IMR-90 (cell line): Measurements from ENCODE around the gene DYNLT2. TPM values are rescaled to one million over a fixed set of nuclear protein-coding genes. Genes with fewer than 3 reads are reported as not detected.

ENCODE experiments used
- ATAC-seq: fragments of 200-7000 bp; cut with Tn5 transposase; 2 replicates; pipeline ENCODE4 v1.9.1; 2020; ENCODE audit warnings: low read depth, mild to moderate bottlenecking, moderate library complexity
- BruUV-seq: library from RNA; stranded (reverse); fragments of 400-500 nt; replicated peaks from 2 replicates; lab custom pipeline; 2021; lab: Mats Ljungman, UMichigan
- CTCF ChIA-PET: fragments of 300-600 bp; formaldehyde crosslinking; extraction: SDS; loops from one replicate; lab custom pipeline; 2021; ENCODE audit warnings: antibody characterized with exemption; lab: Yijun Ruan, JAX
- POLR2A ChIA-PET: fragments of 300-600 bp; sonication (Branson Sonifier 250); formaldehyde crosslinking; loops from one replicate; lab custom pipeline; 2022; ENCODE audit warnings: antibody characterized with exemption; ENCODE audit not compliant: unreplicated experiment; lab: Charles Lee
- DNase-seq: peaks from one replicate; pipeline ENCODE4 v3.0.0; 2013
- H2AFZ ChIP-seq: replicated peaks from 2 replicates; pipeline ENCODE3; 2013; ENCODE audit warnings: low read length, mild to moderate bottlenecking; ENCODE audit not compliant: poor library complexity
- H2AK5ac ChIP-seq: 2 replicates; pipeline ENCODE4 v1.6.1; 2013; ENCODE audit warnings: low read depth, low read length, inconsistent platforms
- H2AK9ac ChIP-seq: replicated peaks from 2 replicates; pipeline ENCODE3; 2013; ENCODE audit warnings: mild to moderate bottlenecking, low read depth, low read length, moderate library complexity; ENCODE audit not compliant: poor library complexity
- H2BK120ac ChIP-seq: 2 replicates; pipeline ENCODE4 v1.6.1; 2013; ENCODE audit warnings: low read depth, low read length, inconsistent platforms
- H2BK15ac ChIP-seq: 3 replicates; pipeline ENCODE4 v1.6.1; 2013; ENCODE audit warnings: low read depth, low read length, inconsistent platforms
- H2BK20ac ChIP-seq: 2 replicates; pipeline ENCODE4 v1.6.1; 2013; ENCODE audit warnings: low read depth, mild to moderate bottlenecking, inconsistent platforms, low read length, moderate library complexity
- H2BK5ac ChIP-seq: 2 replicates; pipeline ENCODE4 v1.6.1; 2013; ENCODE audit warnings: mild to moderate bottlenecking, low read depth, low read length, inconsistent platforms; ENCODE audit not compliant: poor library complexity, severe bottlenecking
- H3K14ac ChIP-seq: replicated peaks from 2 replicates; pipeline ENCODE4 v1.6.1; 2013; ENCODE audit warnings: low read depth, low read length, inconsistent platforms
- H3K18ac ChIP-seq: 2 replicates; pipeline ENCODE4 v1.6.1; 2013; ENCODE audit warnings: low read depth, low read length, control low read depth
- H3K23ac ChIP-seq: 2 replicates; pipeline ENCODE4 v1.6.1; 2013; ENCODE audit warnings: low read depth, low read length, inconsistent platforms
- H3K27ac ChIP-seq: 2 replicates; pipeline ENCODE4 v1.5.1; 2013; ENCODE audit warnings: mild to moderate bottlenecking, control low read depth, low read length; ENCODE audit not compliant: insufficient read depth
- H3K27me3 ChIP-seq: 2 replicates; pipeline ENCODE4 v1.6.1; 2013; ENCODE audit warnings: low read length; ENCODE audit not compliant: control insufficient read depth, insufficient read depth
- H3K36me3 ChIP-seq: 2 replicates; pipeline ENCODE4 v1.6.1; 2013; ENCODE audit warnings: low read length, mixed read lengths; ENCODE audit not compliant: control insufficient read depth, insufficient read depth
- H3K4ac ChIP-seq: 2 replicates; pipeline ENCODE4 v1.6.1; 2013; ENCODE audit warnings: low read depth, low read length, inconsistent platforms
- H3K4me1 ChIP-seq: 2 replicates; pipeline ENCODE4 v1.6.1; 2013; ENCODE audit warnings: low read length, mixed read lengths; ENCODE audit not compliant: control insufficient read depth, insufficient read depth
- H3K4me2 ChIP-seq: 2 replicates; pipeline ENCODE4 v1.6.1; 2013; ENCODE audit warnings: low read depth, mild to moderate bottlenecking, control low read depth, low read length, moderate library complexity
- H3K4me3 ChIP-seq: 2 replicates; pipeline ENCODE4 v1.5.1; 2013; ENCODE audit warnings: low read depth, mild to moderate bottlenecking, control low read depth, low read length, moderate library complexity; ENCODE audit not compliant: insufficient read depth
- H3K56ac ChIP-seq: 2 replicates; pipeline ENCODE4 v1.6.1; 2013; ENCODE audit warnings: low read length, inconsistent platforms; ENCODE audit not compliant: insufficient read depth; ENCODE audit errors: extremely low read depth
- H3K79me1 ChIP-seq, 2 experiments: 2 replicates each; pipeline ENCODE4 v1.6.1; 2013; ENCODE audit warnings: low read length in 2 of 2, inconsistent platforms in 1 of 2, low read depth in 1 of 2
- H3K9ac ChIP-seq: 2 replicates; pipeline ENCODE4 v1.6.1; 2013; ENCODE audit warnings: low read depth, low read length, control low read depth
- H3K9me1 ChIP-seq: 2 replicates; pipeline ENCODE4 v1.6.1; 2013; ENCODE audit warnings: low read length, inconsistent platforms; ENCODE audit not compliant: insufficient read depth
- H3K9me3 ChIP-seq: 2 replicates; pipeline ENCODE4 v1.6.1; 2013; ENCODE audit warnings: low read length; ENCODE audit not compliant: control insufficient read depth, insufficient read depth
- H4K20me1 ChIP-seq: 2 replicates; pipeline ENCODE4 v1.6.1; 2013; ENCODE audit warnings: low read length, inconsistent platforms; ENCODE audit not compliant: insufficient read depth
- H4K5ac ChIP-seq: 2 replicates; pipeline ENCODE4 v1.6.1; 2013; ENCODE audit warnings: mild to moderate bottlenecking, low read depth, low read length, control low read depth
- H4K8ac ChIP-seq, 2 experiments: 2 replicates each; pipeline ENCODE4 v1.6.1; 2013; ENCODE audit warnings: low read depth in 2 of 2, low read length in 2 of 2, control low read depth in 1 of 2, inconsistent platforms in 1 of 2
- H4K91ac ChIP-seq: 2 replicates; pipeline ENCODE4 v1.6.1; 2013; ENCODE audit warnings: low read depth, low read length, inconsistent platforms; ENCODE audit not compliant: insufficient read depth
- BHLHE40 ChIP-seq: fragments of 150-350 bp; IDR thresholded peaks from 2 replicates; pipeline ENCODE4 v1.6.1; 2016; ENCODE audit warnings: mild to moderate bottlenecking, low read depth, low read length
- CEBPB ChIP-seq: IDR thresholded peaks from 2 replicates; pipeline ENCODE4 v1.6.1; 2012; ENCODE audit warnings: low read depth, low read length, improper control_type of control experiment
- CTCF ChIP-seq: conservative IDR thresholded peaks from 2 replicates; pipeline ENCODE4 v1.5.1; 2012; ENCODE audit warnings: mild to moderate bottlenecking, low read depth, low read length, improper control_type of control experiment
- MAFK ChIP-seq: IDR thresholded peaks from 2 replicates; pipeline ENCODE4 v1.6.1; 2012; ENCODE audit warnings: low read depth, low read length, improper control_type of control experiment
- NFE2L2 ChIP-seq: fragments of 150-350 bp; IDR thresholded peaks from 2 replicates; pipeline ENCODE4 v1.6.1; 2016; ENCODE audit warnings: low read depth, mild to moderate bottlenecking, low read length
- USF2 ChIP-seq: fragments of 150-350 bp; IDR thresholded peaks from 2 replicates; pipeline ENCODE4 v1.6.1; 2017; ENCODE audit warnings: mild to moderate bottlenecking, antibody characterized with exemption, low read length, low read depth
- WGBS, 2 experiments: methylation state at CpG; one replicate each; pipeline versions ENCODE4 v1.1.5 to v1.1.7; 2013; ENCODE audit warnings: missing lambda C conversion rate in 2 of 2; ENCODE audit not compliant: insufficient read length in 1 of 2; ENCODE audit errors: extremely low coverage in 2 of 2; 5-methylcytosine and 5-hydroxymethylcytosine counted together
- dilution Hi-C: fragments of 300-500 bp; cut with HindIII; formaldehyde crosslinking; loops from one replicate; pipeline ENCODE4 v1.14.3; 2018; ENCODE audit warnings: low sequenced_read_pairs; ENCODE audit not compliant: unreplicated experiment
- in situ Hi-C: fragments of 300-500 bp; cut with MboI; formaldehyde crosslinking; loops from 3 replicates; pipeline ENCODE4 v1.14.3; 2019; ENCODE audit warnings: low sequenced_read_pairs, inconsistent platforms, mixed read lengths
- intact Hi-C: fragments of 100-400 bp; cut with micrococcal nuclease; formaldehyde crosslinking; loops from 2 replicates; pipeline ENCODE4 v1.10.0; 2022
- polyA plus RNA-seq, 3 experiments: library from polyadenylated mRNA; depleted of rRNA; stranded (reverse); fragments of >200 nt; gene quantifications; 2 replicates each; pipeline ENCODE4 v1.2.3, GENCODE V29; 2012; ENCODE audit warnings: low replicate concordance in 1 of 3
- total RNA-seq: library from RNA; depleted of rRNA; stranded (reverse); fragments of >200 nt; gene quantifications from 2 replicates; pipeline ENCODE4 v1.2.3, GENCODE V29; 2012

DYNLT2 gene
- total and polyA plus RNA-seq, 2 of the 4 experiments (the other 2 are of a cell fraction), result 0.36 to 0.44 TPM

GRCh38 chr6:169788809-169789145 lies 37.4 kb upstream of the DYNLT2 start:
- Histone ChIP-seq H2BK5ac (no peak overlapping the region), H3K4me2 (no peak overlapping the region), H4K91ac (no peak overlapping the region), H2BK15ac (no peak overlapping the region), H3K4me3 (no peak overlapping the region), H3K4me1 (peaks cover 4% of the 10 kb centered on the region; the same call in 1 of the 2 replicates), H2BK20ac (no peak overlapping the region), H3K14ac (no peak overlapping the region), H2BK120ac (no peak overlapping the region), H4K20me1 (no peaks in the 10 kb centered on the region), H3K27me3 (peaks cover 1% of the 10 kb centered on the region; the same call in 1 of the 2 replicates), H3K56ac (no peak overlapping the region), H2AK9ac (no peak overlapping the region), H3K9me1 (peaks cover 4% of the 10 kb centered on the region; the same call in 1 of the 2 replicates), H3K9me3 (no peaks in the 10 kb centered on the region), H4K5ac (no peak overlapping the region), H4K8ac (no peak overlapping the region), H3K36me3 (peaks cover 5% of the 10 kb centered on the region; the same call in 1 of the 2 replicates), H3K18ac (no peak overlapping the region), H3K9ac (no peak overlapping the region), H2AK5ac (no peak overlapping the region), H3K27ac (no peak overlapping the region), H3K79me1 (no peaks in the 10 kb centered on the region), H3K23ac (no peak overlapping the region), H3K4ac (no peak overlapping the region), H2AFZ (no peak overlapping the region)
- POLR2A ChIA-PET, result no interaction called here
- in situ Hi-C loops (no loop called here), intact Hi-C loops (no loop called here), dilution Hi-C loops (no loop called here)
- DNase-seq, result no peak
- CTCF ChIA-PET, result interaction anchor here (1.4 to 3.3 kb wide), 2 partner anchors 742 to 831 kb away, joined by 4 to 23 read pairs; no protein-coding TSS in a partner anchor
- 100% methylated on average over 1 of the region's 4 CpGs; no CpG with 5 or more reads in 1 of the 2 experiments for WGBS, 2 experiments
- no peak for ATAC-seq
- TF ChIP-seq MAFK (no peak), CTCF (no peak), NFE2L2 (no peak), BHLHE40 (no peak), CEBPB (no peak), USF2 (no peak)
- no TSS peak for BruUV-seq
